GM12875 (cell line): ENCODE data around the gene PACRG.

Experiments
- H3K4me3 ChIP-seq: one replicate; pipeline ENCODE4 v1.5.1; 2011; ENCODE audit warnings: low read depth, low read length, control low read depth
- CTCF ChIP-seq: IDR thresholded peaks from 2 replicates; pipeline ENCODE4 v1.5.1; 2011; ENCODE audit warnings: low read depth, mild to moderate bottlenecking, control low read depth, inconsistent platforms, low read length, moderate library complexity, borderline replicate concordance; ENCODE audit not compliant: insufficient read depth

PACRG gene

DNA sequence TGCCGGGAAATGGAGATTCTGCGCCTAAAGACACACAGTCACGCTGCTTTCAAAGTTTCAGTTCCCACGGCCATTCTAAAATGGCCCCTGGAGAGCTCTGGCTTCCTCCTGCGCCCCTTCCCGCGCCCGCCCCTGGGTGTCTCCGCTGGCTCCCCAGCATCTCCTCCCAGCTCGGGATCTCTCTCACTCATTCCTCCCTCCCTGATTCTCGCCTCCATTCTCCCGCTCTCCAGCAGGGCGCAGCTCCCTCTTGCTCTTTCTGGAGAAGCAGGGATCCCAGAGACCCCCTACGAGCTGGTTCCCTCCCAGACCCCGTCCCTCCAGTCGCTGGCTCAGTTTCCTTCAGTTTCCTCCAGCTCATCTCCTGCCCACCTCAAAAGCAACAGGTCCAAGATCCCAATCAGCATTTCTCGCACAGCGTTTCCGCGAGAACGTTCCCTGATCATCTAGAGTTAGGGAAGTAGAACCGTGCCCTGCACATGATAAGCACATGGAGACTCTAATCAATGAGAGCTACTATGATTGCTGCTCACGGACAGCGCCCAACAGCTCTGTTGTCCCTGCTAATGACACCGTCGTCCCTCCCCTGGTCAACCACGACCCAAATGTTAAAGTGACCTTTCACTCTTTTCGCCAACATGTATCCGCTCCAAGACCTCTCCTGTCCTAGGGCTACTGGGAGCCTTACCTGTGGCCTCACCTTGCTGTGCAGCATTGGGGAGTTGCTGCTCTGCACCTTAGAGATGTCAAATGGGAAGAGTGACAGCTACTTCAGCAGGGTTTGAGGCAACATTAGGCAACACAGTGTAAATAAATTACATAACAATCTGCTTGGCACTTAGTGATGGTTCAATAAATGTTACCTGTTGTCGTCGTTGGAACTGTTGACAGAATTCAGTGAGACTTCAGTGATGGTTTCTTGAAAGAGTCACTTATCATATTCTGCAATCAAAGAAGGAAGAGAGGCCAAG, 468.2 kb downstream of the PACRG start:
- H3K4me3 ChIP-seq, result no peak overlapping the region
- no peak for TF ChIP-seq CTCF

GRCh38 chr6:163197839-163198238, 470.1 kb downstream of the PACRG start:
- no peak overlapping the region for H3K4me3 ChIP-seq
- TF ChIP-seq CTCF, result no peak

DNA sequence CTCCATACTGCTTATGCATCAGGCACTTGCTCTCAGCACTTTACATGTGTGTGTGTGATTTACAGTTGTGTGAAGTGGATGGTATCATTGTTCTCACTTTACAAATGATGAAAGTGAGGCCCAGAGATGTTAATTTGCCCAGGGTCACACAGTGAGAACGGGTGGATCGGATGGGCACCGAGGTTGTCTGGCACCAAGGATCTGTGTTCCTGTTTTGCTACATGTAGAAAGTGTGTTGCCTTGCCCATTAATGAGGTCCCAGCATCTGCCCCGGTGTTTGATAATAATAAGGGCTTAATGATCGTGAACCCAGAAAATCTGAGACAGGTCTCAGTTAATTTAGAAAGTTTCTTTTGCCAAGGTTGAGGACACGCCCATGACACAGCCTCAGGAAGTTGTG, 470.6 kb downstream of the PACRG start:
- no peak overlapping the region for H3K4me3 ChIP-seq
- no peak for TF ChIP-seq CTCF

DNA sequence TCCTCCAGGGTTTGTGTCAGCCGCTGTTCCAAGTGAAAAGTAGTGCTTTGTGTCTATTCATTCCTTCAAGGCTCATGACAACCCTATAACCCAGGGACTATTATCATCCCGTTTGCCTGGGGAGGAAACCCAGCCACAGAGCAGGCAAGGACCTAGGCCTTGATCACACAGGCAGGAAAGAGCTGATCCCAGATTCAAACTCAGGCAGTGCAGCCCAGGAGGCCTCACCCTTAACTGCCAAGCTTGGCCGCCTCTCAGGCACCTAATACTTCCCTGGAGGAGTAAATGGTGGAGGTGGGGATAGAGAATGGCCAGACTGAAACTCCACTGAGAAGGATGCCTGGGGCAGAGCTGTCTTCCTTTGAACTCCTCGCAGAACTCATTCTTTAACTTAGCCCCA, 471.6 kb downstream of the PACRG start:
- H3K4me3 ChIP-seq, result no peak overlapping the region
- no peak for TF ChIP-seq CTCF

DNA sequence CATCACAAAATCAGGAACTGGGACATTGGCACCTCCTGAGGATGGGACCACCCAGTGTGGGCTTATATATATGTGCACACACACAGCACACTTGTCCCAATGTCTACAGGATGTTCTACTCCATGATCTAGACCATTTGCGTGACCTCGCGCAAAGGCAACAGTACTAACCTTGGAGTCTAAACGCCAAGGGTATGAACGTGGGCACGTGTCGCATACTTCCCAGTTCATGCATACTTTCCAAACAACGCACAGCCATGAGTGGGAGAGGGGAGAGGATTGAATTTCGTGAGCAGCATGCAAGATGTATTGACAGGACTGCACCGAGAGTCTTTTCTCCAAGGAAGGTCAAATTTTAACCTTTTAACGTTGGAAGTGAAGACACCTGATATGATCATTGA, 472.5 kb downstream of the PACRG start:
- no peak for TF ChIP-seq CTCF
- no peak overlapping the region for H3K4me3 ChIP-seq

DNA sequence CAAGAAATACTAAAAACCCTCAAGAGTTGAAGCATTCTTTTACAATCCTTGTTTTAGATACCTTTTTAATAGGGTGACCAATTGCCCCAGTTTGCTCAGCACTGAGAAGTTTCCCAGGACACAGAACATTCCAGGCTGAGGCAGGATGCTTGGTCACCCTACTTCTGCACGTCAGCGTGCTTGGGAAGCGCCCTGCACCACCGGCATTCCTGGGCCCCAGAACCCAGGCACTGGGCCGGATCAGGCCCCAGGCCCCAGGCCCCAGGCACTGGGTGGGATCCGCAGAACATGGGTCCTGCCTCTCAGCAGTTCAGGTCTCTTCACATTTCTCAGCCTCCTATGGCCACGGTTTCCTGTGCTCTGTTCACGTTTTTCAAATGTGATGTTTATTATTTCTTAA, 472.9 kb downstream of the PACRG start:
- no peak for TF ChIP-seq CTCF
- no peak overlapping the region for H3K4me3 ChIP-seq

DNA sequence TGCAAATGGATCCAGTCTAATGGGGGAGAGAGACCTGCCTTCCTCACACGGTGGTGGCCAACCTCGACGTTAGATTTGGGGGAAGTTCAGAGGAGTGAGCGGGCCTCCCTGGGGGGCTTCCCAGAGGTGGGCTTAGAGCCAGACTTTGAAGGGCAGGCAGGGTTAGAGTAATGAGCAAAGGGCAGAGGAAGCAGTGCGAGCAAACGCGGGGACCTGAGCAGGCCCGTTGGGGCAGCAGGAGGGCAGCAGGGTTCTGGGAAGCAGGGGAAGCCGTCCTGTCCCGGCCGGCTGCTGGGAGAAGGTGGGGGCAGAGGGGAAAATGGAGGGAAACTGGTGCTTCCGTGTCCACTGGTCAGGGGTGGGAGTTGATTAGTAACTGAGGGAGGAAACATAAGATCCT, 474.1 kb downstream of the PACRG start:
- TF ChIP-seq CTCF, result no peak
- no peak overlapping the region for H3K4me3 ChIP-seq
